HepG2 (cell line): ENCODE data around the gene P4HB. TPM values are rescaled to one million over a fixed set of nuclear protein-coding genes. Genes with fewer than 3 reads are reported as not detected.

Source experiments
- EHMT2 ChIP-seq: fragments of 200-600 bp; sonication (generic); IDR thresholded peaks from 2 replicates; pipeline ENCODE4 v1.7.0; 2017; ENCODE audit warnings: antibody characterized with exemption, low read depth, low read length, borderline replicate concordance
- GMEB2 ChIP-seq: IDR thresholded peaks from 2 replicates; pipeline ENCODE4 v1.6.1; 2016; ENCODE audit warnings: missing biosample characterization, missing genetic modification reagents, low read depth
- GPN1 ChIP-seq: sonication (generic); formaldehyde crosslinking; IDR thresholded peaks from 2 replicates; pipeline ENCODE4 v1.5.1; 2020; ENCODE audit warnings: missing genetic modification reagents, borderline replicate concordance
- GTF3A ChIP-seq: sonication (generic); formaldehyde crosslinking; conservative IDR thresholded peaks from 2 replicates; pipeline ENCODE4 v1.4.0; 2020; ENCODE audit warnings: mild to moderate bottlenecking, missing genetic modification reagents
- HOXA3 ChIP-seq: sonication (generic); formaldehyde crosslinking; IDR thresholded peaks from 2 replicates; pipeline ENCODE4 v1.5.0; 2020; ENCODE audit warnings: missing genetic modification reagents
- KDM2A ChIP-seq: sonication (generic); formaldehyde crosslinking; IDR thresholded peaks from 2 replicates; pipeline ENCODE4 v1.4.0; 2020; ENCODE audit warnings: low read depth, missing genetic modification reagents, borderline replicate concordance
- KLF15 ChIP-seq: sonication (generic); formaldehyde crosslinking; IDR thresholded peaks from 2 replicates; pipeline ENCODE4 v1.8.1; 2023; ENCODE audit warnings: borderline replicate concordance, mild to moderate bottlenecking, inconsistent platforms, missing genetic modification reagents, mixed read lengths
- NAIF1 ChIP-seq: sonication (generic); formaldehyde crosslinking; IDR thresholded peaks from 2 replicates; pipeline ENCODE4 v1.5.0; 2020; ENCODE audit warnings: mild to moderate bottlenecking, missing genetic modification reagents, borderline replicate concordance
- NFKBIZ ChIP-seq: IDR thresholded peaks from 2 replicates; pipeline ENCODE4 v1.6.1; 2018; ENCODE audit warnings: missing genetic modification reagents, missing compliant biosample characterization
- NR2C2 ChIP-seq: sonication (generic); formaldehyde crosslinking; IDR thresholded peaks from 2 replicates; pipeline ENCODE4 v1.4.0; 2020; ENCODE audit warnings: missing genetic modification reagents, mild to moderate bottlenecking, moderate library complexity, borderline replicate concordance
- POLR2G ChIP-seq: fragments of 200-400 bp; formaldehyde crosslinking; IDR thresholded peaks from 2 replicates; pipeline ENCODE4 v1.6.1; 2018; ENCODE audit warnings: mild to moderate bottlenecking, low read depth, low read length, moderate library complexity
- PRDM4 ChIP-seq: sonication (generic); formaldehyde crosslinking; IDR thresholded peaks from 2 replicates; pipeline ENCODE4 v1.9.0; 2021; ENCODE audit warnings: missing genetic modification reagents, borderline replicate concordance
- RFX1 ChIP-seq: fragments of 450-650 bp; IDR thresholded peaks from 2 replicates; pipeline ENCODE4 v1.6.1; 2017
- RXRA ChIP-seq: sonication (generic); formaldehyde crosslinking; IDR thresholded peaks from 2 replicates; pipeline ENCODE4 v1.5.1; 2020; ENCODE audit warnings: missing genetic modification reagents
- SALL2 ChIP-seq: sonication (generic); formaldehyde crosslinking; IDR thresholded peaks from 2 replicates; pipeline ENCODE4 v1.8.1; 2023; ENCODE audit warnings: mild to moderate bottlenecking, missing genetic modification reagents, inconsistent platforms
- SIN3B ChIP-seq: fragments of 150-350 bp; IDR thresholded peaks from 2 replicates; pipeline ENCODE4 v1.6.1; 2014; ENCODE audit warnings: low read length
- ZFP36L2 ChIP-seq: sonication (generic); formaldehyde crosslinking; IDR thresholded peaks from 2 replicates; pipeline ENCODE4 v1.4.0; 2020; ENCODE audit warnings: missing genetic modification reagents
- ZKSCAN1 ChIP-seq: fragments of 150-350 bp; IDR thresholded peaks from 2 replicates; pipeline ENCODE4 v1.6.1; 2014; ENCODE audit warnings: low read length
- ZNF326 ChIP-seq: sonication (generic); formaldehyde crosslinking; IDR thresholded peaks from 2 replicates; pipeline ENCODE4 v1.4.0; 2020; ENCODE audit warnings: missing genetic modification reagents, borderline replicate concordance
- ZNF547 ChIP-seq: sonication (generic); formaldehyde crosslinking; IDR thresholded peaks from 2 replicates; pipeline ENCODE4 v1.5.1; 2020; ENCODE audit warnings: mild to moderate bottlenecking, missing genetic modification reagents
- ZNF589 ChIP-seq: sonication (generic); formaldehyde crosslinking; conservative IDR thresholded peaks from 2 replicates; pipeline ENCODE4 v1.8.0; 2022; ENCODE audit warnings: mild to moderate bottlenecking, moderate library complexity, missing genetic modification reagents
- ZNF781 ChIP-seq: sonication (generic); formaldehyde crosslinking; IDR thresholded peaks from 2 replicates; pipeline ENCODE4 v1.5.1; 2020; ENCODE audit warnings: borderline replicate concordance, mild to moderate bottlenecking, missing genetic modification reagents; ENCODE audit errors: not compliant biosample characterization
- ZSCAN21 ChIP-seq: sonication (generic); formaldehyde crosslinking; IDR thresholded peaks from 2 replicates; pipeline ENCODE4 v1.8.0; 2022; ENCODE audit warnings: mild to moderate bottlenecking, missing genetic modification reagents, moderate library complexity, borderline replicate concordance
- polyA plus RNA-seq, 8 experiments: library from polyadenylated mRNA; depleted of rRNA in 3 of 8; stranded (reverse) in 7 of 8; unstranded in 1 of 8; fragments of >200 nt; fragmentation: Illumina TruSeq in 4 of 8; extraction: Trizol in 4 of 8; gene quantifications; 2 replicates each; pipeline versions ENCODE4 v1.2.1 to v1.2.3, GENCODE V29; 2011 to 2016; ENCODE audit warnings: low read depth in 4 of 8, missing spikeins in 1 of 8, mixed read lengths in 1 of 8; ENCODE audit not compliant: insufficient read depth in 1 of 8
- total RNA-seq, 5 experiments: library from RNA; depleted of rRNA; stranded (reverse); fragments of >200 nt; fragmentation: Illumina TruSeq; extraction: Trizol; gene quantifications; 2 replicates each; pipeline ENCODE4 v1.2.3, GENCODE V29; 2016; ENCODE audit warnings: low read depth in 1 of 5
- TF ChIP-seq, protein P1 (sequence below): IDR thresholded peaks from 2 replicates; pipeline ENCODE4 v1.6.1; 2016; ENCODE audit warnings: missing compliant biosample characterization, missing genetic modification reagents, borderline replicate concordance

P4HB gene
- total and polyA plus RNA-seq, 2 of the 13 experiments (the other 11 are each of a cell fraction or from before 2014, with no cell fraction given): 185 to 782 TPM

GRCh38 chr17:81907219-81908145 lies 47.1 kb upstream of the P4HB start (continued):
- 0 out of 2 replicates have a peak, but pooled peaks have one; percentile 34 for TF ChIP-seq ZSCAN21 (CRISPR knock-in tag)
- TF ChIP-seq GPN1 (CRISPR knock-in tag): no peak
- no peak for TF ChIP-seq ZKSCAN1
- TF ChIP-seq HOXA3: no peak; the same call in 1 of the 2 replicates
- 0 out of 2 replicates have a peak, but pooled peaks have one; percentile 9 for TF ChIP-seq KDM2A (CRISPR knock-in tag)
- TF ChIP-seq KLF15: 0 out of 2 replicates have a peak, but pooled peaks have one; percentile 48
- TF ChIP-seq ZFP36L2: no peak
- no peak for TF ChIP-seq ZNF589
- TF ChIP-seq NFKBIZ (CRISPR knock-in tag): no peak
- TF ChIP-seq SALL2 (CRISPR knock-in tag): no peak
- TF ChIP-seq RFX1: no peak
- no peak for TF ChIP-seq NR2C2 (CRISPR knock-in tag)
- no peak for TF ChIP-seq ZNF781 (CRISPR knock-in tag)
- TF ChIP-seq NAIF1 (CRISPR knock-in tag): no peak
- TF ChIP-seq ZNF326 (CRISPR knock-in tag): 0 out of 2 replicates have a peak, but pooled peaks have one; percentile 28
- TF ChIP-seq SIN3B: no peak
- TF ChIP-seq EHMT2: no peak
- TF ChIP-seq PRDM4: no peak
- TF ChIP-seq POLR2G: no peak
- no peak for TF ChIP-seq GMEB2 (CRISPR knock-in tag)
- TF ChIP-seq ZNF547 (CRISPR knock-in tag): no peak
- TF ChIP-seq GTF3A (CRISPR knock-in tag): no peak
- TF ChIP-seq RXRA: peak; percentile 27
- TF ChIP-seq, protein P1, sequence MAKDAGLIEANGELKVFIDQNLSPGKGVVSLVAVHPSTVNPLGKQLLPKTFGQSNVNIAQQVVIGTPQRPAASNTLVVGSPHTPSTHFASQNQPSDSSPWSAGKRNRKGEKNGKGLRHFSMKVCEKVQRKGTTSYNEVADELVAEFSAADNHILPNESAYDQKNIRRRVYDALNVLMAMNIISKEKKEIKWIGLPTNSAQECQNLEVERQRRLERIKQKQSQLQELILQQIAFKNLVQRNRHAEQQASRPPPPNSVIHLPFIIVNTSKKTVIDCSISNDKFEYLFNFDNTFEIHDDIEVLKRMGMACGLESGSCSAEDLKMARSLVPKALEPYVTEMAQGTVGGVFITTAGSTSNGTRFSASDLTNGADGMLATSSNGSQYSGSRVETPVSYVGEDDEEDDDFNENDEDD (CRISPR knock-in tag): no peak
